MCF 10A (cell line): ENCODE data around the gene EPB41L1. TPM values are rescaled to one million over a fixed set of nuclear protein-coding genes. Genes with fewer than 3 reads are reported as not detected.

Experiments
- BruUV-seq: library from RNA; stranded (reverse); fragments of 400-500 nt; replicated peaks from 2 replicates; lab custom pipeline; 2021; lab: Mats Ljungman, UMichigan
- CTCF ChIA-PET: fragments of 300-600 bp; sonication (Branson Sonifier 250); formaldehyde crosslinking; extraction: SDS; loops from one replicate; lab custom pipeline; 2021; ENCODE audit warnings: antibody characterized with exemption, inconsistent platforms; lab: Yijun Ruan, JAX
- POLR2A ChIA-PET: fragments of 300-600, 350-650 bp; sonication (Branson Sonifier 250); formaldehyde crosslinking; extraction: SDS; loops from one replicate; lab custom pipeline; 2020; ENCODE audit warnings: antibody characterized with exemption, inconsistent platforms; lab: Yijun Ruan, JAX
- DNase-seq: peaks from one replicate; pipeline ENCODE4 v3.0.0-alpha.2; 2018; ENCODE audit not compliant: unreplicated experiment
- H3K27ac Mint-ChIP-seq: one replicate; pipeline ENCODE4 v1.8.0; 2022; ENCODE audit warnings: mild to moderate bottlenecking, low read depth, mixed read lengths; ENCODE audit not compliant: unreplicated experiment
- H3K27me3 Mint-ChIP-seq: one replicate; pipeline ENCODE4 v1.8.0; 2022; ENCODE audit warnings: mixed read lengths; ENCODE audit not compliant: insufficient read depth, unreplicated experiment
- H3K36me3 Mint-ChIP-seq: one replicate; pipeline ENCODE4 v1.8.0; 2022; ENCODE audit warnings: mild to moderate bottlenecking, moderate library complexity, mixed read lengths; ENCODE audit not compliant: insufficient read depth, unreplicated experiment
- H3K4me1 Mint-ChIP-seq: one replicate; pipeline ENCODE4 v1.8.0; 2022; ENCODE audit warnings: mixed read lengths; ENCODE audit not compliant: insufficient read depth, unreplicated experiment
- H3K4me3 Mint-ChIP-seq: one replicate; pipeline ENCODE4 v1.8.0; 2022; ENCODE audit warnings: mild to moderate bottlenecking, moderate library complexity, mixed read lengths; ENCODE audit not compliant: unreplicated experiment
- H3K9me3 Mint-ChIP-seq: one replicate; pipeline ENCODE4 v1.8.0; 2022; ENCODE audit warnings: mixed read lengths; ENCODE audit not compliant: unreplicated experiment
- CTCF ChIP-seq: fragments of 200-600 bp; IDR thresholded peaks from one replicate; pipeline ENCODE4 v1.8.0; 2022; ENCODE audit warnings: antibody characterized with exemption, mild to moderate bottlenecking; ENCODE audit not compliant: unreplicated experiment
- intact Hi-C: fragments of 100-400 bp; cut with micrococcal nuclease; formaldehyde crosslinking; loops from 2 replicates; pipeline ENCODE4 v1.14.1; 2022
- total RNA-seq: library from RNA; stranded (reverse); gene quantifications from 2 replicates; pipeline ENCODE4 v1.2.3, GENCODE V29; 2022

The EPB41L1 gene
- total RNA-seq, 1 experiment from 2014 or later = 10.1 TPM

- ChIA-PET POLR2A (interaction anchor here (0.7 kb wide), 1 partner anchor 634 kb away, joined by 3 read pairs; no protein-coding TSS in a partner anchor), CTCF (interaction anchor here (0.7 to 5.4 kb wide), 6 partner anchors 10 to 128 kb away, joined by 3 to 43 read pairs (median 6); no protein-coding TSS in a partner anchor)
- no peaks in the 10 kb centered on the region for H3K4me1 Mint-ChIP-seq
- DNase-seq = no peak
- H3K9me3 Mint-ChIP-seq = no peaks in the 10 kb centered on the region
- no peak overlapping the region for H3K4me3 Mint-ChIP-seq
- no peaks in the 10 kb centered on the region for H3K27me3 Mint-ChIP-seq
- no peaks in the 10 kb centered on the region for H3K36me3 Mint-ChIP-seq
- TF ChIP-seq CTCF = no peak
- intact Hi-C loops = no loop called here
- no TSS peak for BruUV-seq
- H3K27ac Mint-ChIP-seq = no peak overlapping the region
Measured at GRCh38 chr20:36120241-36120640, 34.3 kb upstream of the EPB41L1 start.

- Mint-ChIP-seq H3K4me1 (no peaks in the 10 kb centered on the region), H3K27ac (no peak overlapping the region), H3K36me3 (no peaks in the 10 kb centered on the region), H3K4me3 (no peak overlapping the region), H3K27me3 (no peaks in the 10 kb centered on the region), H3K9me3 (no peaks in the 10 kb centered on the region)
- ChIA-PET CTCF (interaction anchor here (1.8 to 5.4 kb wide), 2 partner anchors 79 to 129 kb away, joined by 6 to 43 read pairs; no protein-coding TSS in a partner anchor), POLR2A (no interaction called here)
- DNase-seq = no peak
- intact Hi-C loops = no loop called here
- TF ChIP-seq CTCF = no peak
- BruUV-seq = no TSS peak
Measured at GRCh38 chr20:36120991-36121390, 33.5 kb upstream of the EPB41L1 start.

GRCh38 chr20:36121981-36122930 is 32.3 kb upstream of the EPB41L1 start:
- TF ChIP-seq CTCF = no peak
- H3K27ac Mint-ChIP-seq = no peak overlapping the region
- no TSS peak for BruUV-seq
- ChIA-PET CTCF (no interaction called here), POLR2A (no interaction called here)
- no peaks in the 10 kb centered on the region for H3K27me3 Mint-ChIP-seq
- DNase-seq = no peak
- intact Hi-C loops = no loop called here
- no peaks in the 10 kb centered on the region for H3K36me3 Mint-ChIP-seq
- H3K4me3 Mint-ChIP-seq = no peak overlapping the region
- no peaks in the 10 kb centered on the region for H3K4me1 Mint-ChIP-seq
- H3K9me3 Mint-ChIP-seq = no peaks in the 10 kb centered on the region

- Mint-ChIP-seq H3K27ac (no peak overlapping the region), H3K4me1 (no peaks in the 10 kb centered on the region), H3K27me3 (no peaks in the 10 kb centered on the region), H3K36me3 (no peaks in the 10 kb centered on the region), H3K9me3 (no peaks in the 10 kb centered on the region), H3K4me3 (no peak overlapping the region)
- no TSS peak for BruUV-seq
- intact Hi-C loops = no loop called here
- TF ChIP-seq CTCF = no peak
- ChIA-PET POLR2A (no interaction called here), CTCF (interaction anchor here (0.7 kb wide), 1 partner anchor 272 kb away, joined by 3 read pairs; no protein-coding TSS in a partner anchor)
- DNase-seq = no peak
Measured at GRCh38 chr20:36122931-36123288, 31.6 kb upstream of the EPB41L1 start.
